Thyroid gland (tissue), 4 donors: ENCODE data around the gene NCDN.
"Not testable (repeated sequence)": the region's sequence is repeated elsewhere in the genome, so short reads cannot be mapped to it uniquely, and the experiment has no call there.

ENCODE experiments used
- POLR2A ChIP-seq, 2 donors: fragments of 450-650 bp; IDR thresholded peaks; one replicate each; pipeline ENCODE4 v1.6.1; 2017; ENCODE audit warnings: antibody characterized with exemption in 2 of 2, mild to moderate bottlenecking in 2 of 2, moderate library complexity in 1 of 2
- TF ChIP-seq, protein P1 (sequence below), 6 experiments: fragments of 200-600 bp in 3 of 6; fragments of 450-650 bp in 3 of 6; sonication (generic) in 3 of 6; IDR thresholded peaks; one replicate each; pipeline ENCODE4 v1.5.1; 2016 to 2019; ENCODE audit warnings: antibody characterized with exemption in 6 of 6, mild to moderate bottlenecking in 2 of 6, inconsistent platforms in 1 of 6, moderate library complexity in 1 of 6

DNA sequence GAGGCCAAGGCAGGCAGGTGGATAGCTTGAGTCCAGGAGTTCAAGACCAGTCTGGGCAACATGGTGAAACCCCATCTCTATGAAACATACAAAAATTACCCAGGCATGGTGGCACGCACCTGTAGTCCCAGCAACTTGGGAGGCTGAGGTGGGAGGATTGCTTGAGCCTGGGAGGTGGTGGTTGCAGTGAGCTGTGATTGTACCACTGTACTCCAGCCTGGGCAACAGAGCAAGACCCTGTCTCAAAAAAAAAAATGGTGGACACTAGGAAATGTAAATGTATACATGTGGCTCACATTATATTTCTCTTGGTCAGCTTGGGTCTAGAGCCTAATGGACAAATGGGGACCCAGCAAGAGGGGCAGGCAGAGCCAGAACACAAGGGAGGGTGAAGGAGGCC, 28.2 kb downstream of the NCDN start:
- TF ChIP-seq, protein P1, sequence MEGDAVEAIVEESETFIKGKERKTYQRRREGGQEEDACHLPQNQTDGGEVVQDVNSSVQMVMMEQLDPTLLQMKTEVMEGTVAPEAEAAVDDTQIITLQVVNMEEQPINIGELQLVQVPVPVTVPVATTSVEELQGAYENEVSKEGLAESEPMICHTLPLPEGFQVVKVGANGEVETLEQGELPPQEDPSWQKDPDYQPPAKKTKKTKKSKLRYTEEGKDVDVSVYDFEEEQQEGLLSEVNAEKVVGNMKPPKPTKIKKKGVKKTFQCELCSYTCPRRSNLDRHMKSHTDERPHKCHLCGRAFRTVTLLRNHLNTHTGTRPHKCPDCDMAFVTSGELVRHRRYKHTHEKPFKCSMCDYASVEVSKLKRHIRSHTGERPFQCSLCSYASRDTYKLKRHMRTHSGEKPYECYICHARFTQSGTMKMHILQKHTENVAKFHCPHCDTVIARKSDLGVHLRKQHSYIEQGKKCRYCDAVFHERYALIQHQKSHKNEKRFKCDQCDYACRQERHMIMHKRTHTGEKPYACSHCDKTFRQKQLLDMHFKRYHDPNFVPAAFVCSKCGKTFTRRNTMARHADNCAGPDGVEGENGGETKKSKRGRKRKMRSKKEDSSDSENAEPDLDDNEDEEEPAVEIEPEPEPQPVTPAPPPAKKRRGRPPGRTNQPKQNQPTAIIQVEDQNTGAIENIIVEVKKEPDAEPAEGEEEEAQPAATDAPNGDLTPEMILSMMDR (IDR thresholded peaks at IDR 0.05), result not testable (repeated sequence)
- TF ChIP-seq POLR2A (IDR thresholded peaks at IDR 0.05), result not testable (repeated sequence)
